Measurements from ENCODE around the gene RPL18.
"Not testable (repeated sequence)": the region's sequence is repeated elsewhere in the genome, so short reads cannot be mapped to it uniquely, and the experiment has no call there.

The RPL18 gene

GRCh38 chr19:48618916-48619691 is at the start of gene RPL18, which contains the start of gene SPHK2:
RPL18 (minus strand) TSS chr19:48619178; CDS start chr19:48619143, 35 bp downstream.
SPHK2 (plus strand) TSS chr19:48619506; CDS start chr19:48620515, 1,009 bp downstream.
- DNase-seq = peak; percentile 98 to 100

GRCh38 chr19:48668761-48669160 is 49.8 kb upstream of the RPL18 start:
- no peak for DNase-seq

- DNase-seq = no peak
Measured at GRCh38 chr19:48668332-48668731, 49.4 kb upstream of the RPL18 start.

- no peak for DNase-seq
Measured at GRCh38 chr19:48665786-48666185, 46.8 kb upstream of the RPL18 start.

GRCh38 chr19:48664476-48664875 is 45.5 kb upstream of the RPL18 start:
- no peak for DNase-seq

- no peak for DNase-seq
Measured at GRCh38 chr19:48663667-48664066, 44.7 kb upstream of the RPL18 start.

- no peak for DNase-seq
Measured at GRCh38 chr19:48661711-48662090, 42.7 kb upstream of the RPL18 start.

GRCh38 chr19:48660852-48661710 is 42.1 kb upstream of the RPL18 start:
- peak; percentile 39 to 61 for DNase-seq

- DNase-seq = no peak
Measured at GRCh38 chr19:48659768-48660167, 40.8 kb upstream of the RPL18 start.

GRCh38 chr19:48658483-48658882 is 39.5 kb upstream of the RPL18 start:
- DNase-seq = no peak

- not testable (repeated sequence) for DNase-seq
Measured at GRCh38 chr19:48657828-48658227, 38.9 kb upstream of the RPL18 start.

GRCh38 chr19:48656840-48657474 is 38.0 kb upstream of the RPL18 start:
- no peak for DNase-seq

GRCh38 chr19:48654299-48655059 is 35.5 kb upstream of the RPL18 start:
- DNase-seq = peak; percentile 99 to 100

GRCh38 chr19:48651683-48652048 is 32.7 kb upstream of the RPL18 start:
- DNase-seq = no peak

- DNase-seq = no peak
Measured at GRCh38 chr19:48650974-48651682, 32.1 kb upstream of the RPL18 start.

GRCh38 chr19:48648134-48648533 is 29.2 kb upstream of the RPL18 start:
- peak; percentile 15 to 56 for DNase-seq

- no peak for DNase-seq
Measured at GRCh38 chr19:48646722-48647216, 27.8 kb upstream of the RPL18 start.

GRCh38 chr19:48646001-48646721 is 27.2 kb upstream of the RPL18 start, which contains the start of gene CA11:
CA11 (minus strand) TSS chr19:48646187; CDS start chr19:48645632, 555 bp downstream.
- peak; percentile 95 to 96 for DNase-seq

GRCh38 chr19:48645620-48646000 is 26.6 kb upstream of the RPL18 start:
- peak in 1 of 2 experiments; percentile 72 for DNase-seq

- DNase-seq = peak; percentile 82 to 89
Measured at GRCh38 chr19:48644839-48645619, 26.1 kb upstream of the RPL18 start.
